Esophagus muscularis mucosa (tissue), 4 donors: ENCODE measurements around the gene HACD2. TPM values are rescaled to one million over a fixed set of nuclear protein-coding genes. Genes with fewer than 3 reads are reported as not detected.

ENCODE experiments used
- DNase-seq: peaks from one replicate; pipeline ENCODE4 v3.0.0-alpha.2; 2017; ENCODE audit errors: extremely low spot score
- H3K27ac ChIP-seq, 4 donors: fragments of 200-600 bp; sonication (generic); replicated peaks in 1 of 4; 1 replicate in 3 of 4; 2 replicates in 1 of 4; pipeline ENCODE4 v1.5.1; 2016 to 2019; ENCODE audit warnings: mild to moderate bottlenecking in 1 of 4
- H3K27me3 ChIP-seq, 4 donors: fragments of 200-600 bp; sonication (generic); one replicate each; pipeline versions ENCODE4 v1.5.1 to v1.6.0; 2016 to 2019
- H3K36me3 ChIP-seq, 4 donors: fragments of 200-600 bp; sonication (generic); one replicate each; pipeline ENCODE4 v1.5.1; 2016 to 2019
- H3K4me1 ChIP-seq, 4 donors: fragments of 200-600 bp; sonication (generic); one replicate each; pipeline ENCODE4 v1.5.1; 2016 to 2019
- H3K4me3 ChIP-seq, 4 donors: fragments of 200-600 bp; sonication (generic); 1 replicate in 2 of 4; 2 replicates in 2 of 4; pipeline ENCODE4 v1.5.1; 2016 to 2019; ENCODE audit warnings: mild to moderate bottlenecking in 4 of 4, moderate library complexity in 1 of 4
- H3K9me3 ChIP-seq, 4 donors: fragments of 200-600 bp; sonication (generic); 1 replicate in 3 of 4; 2 replicates in 1 of 4; pipeline ENCODE4 v1.5.1; 2016 to 2019
- EP300 ChIP-seq: sonication (generic); formaldehyde crosslinking; IDR thresholded peaks from one replicate; pipeline ENCODE4 v1.6.1; 2017; ENCODE audit warnings: antibody characterized with exemption
- POLR2A ChIP-seq: fragments of 450-650 bp; IDR thresholded peaks from one replicate; pipeline ENCODE4 v1.6.1; 2017; ENCODE audit warnings: antibody characterized with exemption, moderate library complexity, mild to moderate bottlenecking, low read depth
- POLR2AphosphoS5 ChIP-seq, 2 donors: sonication (generic); formaldehyde crosslinking; IDR thresholded peaks; one replicate each; pipeline ENCODE4 v1.6.1; 2017; ENCODE audit warnings: antibody characterized with exemption in 2 of 2
- WGBS: methylation state at CpG from one replicate; pipeline ENCODE4 v1.1.5; 2018; 5-methylcytosine and 5-hydroxymethylcytosine counted together
- intact Hi-C: fragments of 100-400 bp; cut with DNase I; formaldehyde crosslinking; loops from one replicate; pipeline ENCODE4 v1.15.1; 2023
- total RNA-seq, 4 donors: library from RNA; depleted of rRNA; stranded (reverse); fragments of >200 nt; gene quantifications; one replicate each; pipeline versions ENCODE4 v1.1.0 to v1.2.1, GENCODE V29; 2016
- TF ChIP-seq, protein P1 (sequence below), 3 experiments: fragments of 200-600 bp in 2 of 3; fragments of 450-650 bp in 1 of 3; sonication (generic) in 2 of 3; IDR thresholded peaks; one replicate each; pipeline ENCODE4 v1.5.1; 2017 to 2019; ENCODE audit warnings: antibody characterized with exemption in 3 of 3, mild to moderate bottlenecking in 2 of 3, moderate library complexity in 1 of 3

Gene HACD2
- total RNA-seq, 4 donors from 2014 or later: 20.5 to 30.3 (median 25.3) TPM

DNA sequence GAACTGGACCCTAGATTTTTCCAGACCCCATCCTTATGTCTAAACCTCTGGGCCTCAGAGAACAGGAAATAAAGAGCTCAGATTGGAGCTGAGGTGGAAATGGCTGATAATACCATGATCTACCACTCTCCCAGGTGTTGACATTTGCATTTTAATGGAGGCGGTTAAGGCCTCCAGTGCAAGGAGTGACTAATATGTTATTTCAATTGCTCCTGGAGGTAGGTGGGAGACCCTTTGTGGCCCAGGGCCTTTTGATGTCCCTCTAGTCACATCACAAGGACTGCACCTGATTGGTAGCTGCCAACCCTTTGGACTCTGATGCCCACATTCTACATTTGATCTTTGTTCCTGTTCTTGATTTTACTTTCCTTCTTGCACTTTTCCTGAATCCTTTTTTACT lies 127.0 kb downstream of the HACD2 start:
- no peaks in the 10 kb centered on the region for H3K4me1 ChIP-seq
- TF ChIP-seq POLR2AphosphoS5 (IDR thresholded peaks at IDR 0.05) (no peak), POLR2A (no peak), EP300 (no peak)
- TF ChIP-seq, protein P1, sequence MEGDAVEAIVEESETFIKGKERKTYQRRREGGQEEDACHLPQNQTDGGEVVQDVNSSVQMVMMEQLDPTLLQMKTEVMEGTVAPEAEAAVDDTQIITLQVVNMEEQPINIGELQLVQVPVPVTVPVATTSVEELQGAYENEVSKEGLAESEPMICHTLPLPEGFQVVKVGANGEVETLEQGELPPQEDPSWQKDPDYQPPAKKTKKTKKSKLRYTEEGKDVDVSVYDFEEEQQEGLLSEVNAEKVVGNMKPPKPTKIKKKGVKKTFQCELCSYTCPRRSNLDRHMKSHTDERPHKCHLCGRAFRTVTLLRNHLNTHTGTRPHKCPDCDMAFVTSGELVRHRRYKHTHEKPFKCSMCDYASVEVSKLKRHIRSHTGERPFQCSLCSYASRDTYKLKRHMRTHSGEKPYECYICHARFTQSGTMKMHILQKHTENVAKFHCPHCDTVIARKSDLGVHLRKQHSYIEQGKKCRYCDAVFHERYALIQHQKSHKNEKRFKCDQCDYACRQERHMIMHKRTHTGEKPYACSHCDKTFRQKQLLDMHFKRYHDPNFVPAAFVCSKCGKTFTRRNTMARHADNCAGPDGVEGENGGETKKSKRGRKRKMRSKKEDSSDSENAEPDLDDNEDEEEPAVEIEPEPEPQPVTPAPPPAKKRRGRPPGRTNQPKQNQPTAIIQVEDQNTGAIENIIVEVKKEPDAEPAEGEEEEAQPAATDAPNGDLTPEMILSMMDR (IDR thresholded peaks at IDR 0.05): no peak

DNA sequence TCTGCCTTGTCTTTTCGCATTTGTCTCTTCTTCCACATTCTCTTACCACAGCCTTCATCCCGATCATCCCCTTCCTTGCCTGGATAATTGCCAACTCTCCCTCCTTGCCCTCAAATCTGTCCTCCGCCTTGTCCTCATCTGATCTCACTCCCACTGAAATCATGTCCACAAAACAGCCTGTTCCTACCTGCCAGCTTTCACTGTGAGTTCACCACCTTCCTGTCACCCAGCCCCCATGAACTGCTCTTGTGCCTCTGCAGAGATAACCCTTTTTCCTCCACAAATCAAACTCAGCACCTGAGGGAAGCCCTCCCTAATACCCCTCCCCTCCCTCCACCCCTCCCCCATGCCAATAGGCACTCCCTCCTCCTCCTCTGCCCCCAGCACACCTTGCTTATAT lies 131.2 kb downstream of the HACD2 start:
- no peak overlapping the region for H3K27ac ChIP-seq
- 51% methylated on average over 3 of the region's 3 CpGs for WGBS
- no peaks in the 10 kb centered on the region for H3K36me3 ChIP-seq
- intact Hi-C loops: loop anchor here (5.0 kb wide), 1 partner anchor 104 kb away; no protein-coding TSS in a partner anchor
- H3K4me1 ChIP-seq: peaks cover 2 to 27% (median 24%) of the 10 kb centered on the region in 4 donors
- TF ChIP-seq, protein P1 (IDR thresholded peaks at IDR 0.05): no peak
- H3K9me3 ChIP-seq: no peaks in the 10 kb centered on the region
- peaks cover 0 to 26% (median under 1%) of the 10 kb centered on the region in 4 donors for H3K27me3 ChIP-seq
- no peak overlapping the region for H3K4me3 ChIP-seq
- no peak for DNase-seq

More for the DNA sequence above, 127.0 kb downstream of the HACD2 start:
- intact Hi-C loops: no loop called here
- WGBS: 100% methylated on average over 1 of the region's 1 CpG
- H3K9me3 ChIP-seq: no peaks in the 10 kb centered on the region
- H3K36me3 ChIP-seq: no peaks in the 10 kb centered on the region
- H3K27me3 ChIP-seq: peaks cover 0 to 7% (median 0%) of the 10 kb centered on the region in 4 donors
- H3K4me3 ChIP-seq: no peak overlapping the region
- no peak overlapping the region for H3K27ac ChIP-seq
- DNase-seq: no peak

DNA sequence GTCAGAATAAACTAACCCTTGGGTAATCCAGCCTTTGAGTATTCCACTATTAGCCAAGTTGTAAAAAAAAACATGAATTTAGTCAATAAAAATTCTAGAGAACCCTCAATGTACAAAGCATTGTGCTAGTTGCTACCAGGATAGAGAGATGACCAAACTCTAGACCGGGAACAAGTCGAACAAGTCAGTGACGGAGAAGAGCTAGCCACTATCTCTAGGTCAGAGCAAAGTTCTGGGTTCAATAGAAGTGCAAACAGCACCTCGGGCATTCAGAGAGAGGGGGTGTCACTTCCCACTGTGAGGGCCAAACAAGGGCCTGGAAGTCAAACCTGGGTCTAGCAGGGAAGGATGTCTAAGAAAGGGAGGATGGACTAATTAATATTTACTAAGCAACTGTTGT lies 133.7 kb downstream of the HACD2 start:
- H3K4me1 ChIP-seq: peaks cover 7 to 33% (median 30%) of the 10 kb centered on the region in 4 donors
- H3K9me3 ChIP-seq: no peaks in the 10 kb centered on the region
- H3K27me3 ChIP-seq: peaks cover 0 to 34% (median 3%) of the 10 kb centered on the region in 4 donors
- DNase-seq: no peak
- WGBS: 78% methylated on average over 4 of the region's 4 CpGs
- no peak overlapping the region for H3K4me3 ChIP-seq
- TF ChIP-seq POLR2AphosphoS5 (IDR thresholded peaks at IDR 0.05) (no peak), EP300 (no peak), POLR2A (no peak)
- TF ChIP-seq, protein P1 (IDR thresholded peaks at IDR 0.05): no peak
- H3K27ac ChIP-seq: peak overlapping the region; percentile 93 to 97 (median 97)
- no peaks in the 10 kb centered on the region for H3K36me3 ChIP-seq
- intact Hi-C loops: loop anchor here (5.0 kb wide), 1 partner anchor 106 kb away; no protein-coding TSS in a partner anchor

DNA sequence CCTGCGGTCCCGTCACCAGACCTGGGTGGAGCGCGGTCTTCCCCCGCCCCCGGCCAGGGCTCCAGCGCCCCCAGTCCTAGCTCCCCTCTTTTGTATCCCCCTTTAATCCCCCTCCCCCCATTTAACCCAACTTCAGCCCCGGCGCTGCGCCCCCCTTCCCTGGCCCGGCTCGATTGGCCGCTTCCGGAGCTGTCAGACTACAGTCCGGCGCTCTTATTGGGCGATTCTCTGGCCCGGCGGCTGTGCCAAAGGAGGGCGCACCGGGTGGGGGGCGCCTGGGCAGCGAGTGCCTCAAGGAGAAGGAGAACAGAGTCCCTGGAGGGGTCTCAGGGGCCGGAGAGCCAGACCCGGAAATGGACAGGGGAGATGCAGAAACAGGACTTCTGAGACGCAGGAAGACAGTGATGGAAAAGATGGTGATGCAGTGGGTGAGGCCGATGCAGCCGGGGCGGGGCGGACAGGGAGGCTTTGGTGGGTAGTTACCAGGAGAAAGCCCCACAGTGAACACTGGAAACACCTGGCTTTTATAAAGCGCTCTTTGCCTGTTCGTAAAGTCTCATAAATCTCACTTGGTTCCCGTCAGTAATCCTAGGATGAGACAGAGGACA lies 134.8 kb downstream of the HACD2 start:
- no peak for DNase-seq
- peaks cover 7 to 36% (median 31%) of the 10 kb centered on the region in 4 donors for H3K4me1 ChIP-seq
- no peaks in the 10 kb centered on the region for H3K9me3 ChIP-seq
- H3K4me3 ChIP-seq: peak overlapping the region; percentile 77 to 90 (median 86)
- intact Hi-C loops: loop anchor here (2.0 to 10.0 kb wide), 5 partner anchors 39 to 123 kb away; no protein-coding TSS in a partner anchor
- H3K36me3 ChIP-seq: no peaks in the 10 kb centered on the region
- H3K27me3 ChIP-seq: peaks cover 0 to 34% (median 3%) of the 10 kb centered on the region in 4 donors
- peak overlapping the region; percentile 93 to 97 (median 97) for H3K27ac ChIP-seq
- 9% methylated on average over 21 of the region's 33 CpGs for WGBS
- no peak for TF ChIP-seq EP300
- TF ChIP-seq, protein P1 (IDR thresholded peaks at IDR 0.05): no peak
- no peak for TF ChIP-seq POLR2A
- TF ChIP-seq POLR2AphosphoS5 (IDR thresholded peaks at IDR 0.05): no peak
